HepG2 (cell line): ENCODE data around the gene ZBTB20. TPM values are rescaled to one million over a fixed set of nuclear protein-coding genes. Genes with fewer than 3 reads are reported as not detected.

Source experiments
- ATAC-seq: fragments of 200-7000 bp; cut with Tn5 transposase; 3 replicates; pipeline ENCODE4 v1.9.1; 2020; ENCODE audit warnings: mild to moderate bottlenecking, moderate library complexity
- BruUV-seq: library from RNA; stranded (reverse); fragments of 400-500 nt; replicated peaks from 2 replicates; lab custom pipeline; 2021; lab: Mats Ljungman, UMichigan
- CTCF ChIA-PET: fragments of 300-600 bp; formaldehyde crosslinking; extraction: SDS; loops from one replicate; lab custom pipeline; 2021; ENCODE audit warnings: low total read pairs, inconsistent platforms, low intra/inter-chr PET ratio; lab: Yijun Ruan, JAX
- POLR2A ChIA-PET: fragments of 350-600 bp; sonication (Branson Sonifier 250); formaldehyde crosslinking; loops from one replicate; lab custom pipeline; 2020; ENCODE audit warnings: antibody characterized with exemption, inconsistent platforms; lab: Yijun Ruan, JAX
- DNase-seq: peaks from one replicate; pipeline ENCODE4 v3.0.0-alpha.2; 2015; ENCODE audit warnings: low spot score
- FAIRE-seq: peaks from 3 replicates; lab custom pipeline; 2011; peaks lifted over from hg19 to GRCh38; lab: Jason Lieb, UNC
- H2AFZ ChIP-seq: one replicate; pipeline ENCODE4 v1.6.1; 2011; ENCODE audit warnings: low read length, inconsistent platforms
- H3K27ac ChIP-seq: fragments of 300-600 bp; 3 replicates; pipeline ENCODE4 v1.8.0; 2011; ENCODE audit warnings: mixed run types, mild to moderate bottlenecking, mixed read lengths, low read length, inconsistent platforms; ENCODE audit not compliant: insufficient read depth; ENCODE audit errors: extremely low read length
- H3K27me3 ChIP-seq, 2 experiments: fragments of 200-600 bp in 1 of 2; 2 replicates in 1 of 2; 3 replicates in 1 of 2; pipeline versions ENCODE4 v1.6.0 to v1.8.0; 2011; ENCODE audit warnings: low read length in 2 of 2, mild to moderate bottlenecking in 2 of 2, moderate library complexity in 2 of 2, inconsistent platforms in 1 of 2; ENCODE audit not compliant: insufficient read depth in 2 of 2, control insufficient read depth in 1 of 2
- H3K36me3 ChIP-seq, 2 experiments: fragments of 200-600 bp in 1 of 2; replicated peaks in 1 of 2; 2 replicates in 1 of 2; 3 replicates in 1 of 2; pipeline versions ENCODE4 v1.5.1 to v1.8.0; 2011; ENCODE audit warnings: low read length in 2 of 2, inconsistent platforms in 1 of 2; ENCODE audit not compliant: insufficient read depth in 2 of 2, control insufficient read depth in 1 of 2
- H3K4me1 ChIP-seq: 2 replicates; pipeline ENCODE4 v1.5.1; 2012; ENCODE audit warnings: low read length, inconsistent platforms; ENCODE audit not compliant: insufficient read depth
- H3K4me2 ChIP-seq: 2 replicates; pipeline ENCODE4 v1.6.0; 2011; ENCODE audit warnings: low read depth, low read length, inconsistent platforms
- H3K4me3 ChIP-seq, 3 experiments: fragments of 200-600 bp in 1 of 3; sonication (generic), shearing (Covaris generic) in 1 of 3; replicated peaks in 1 of 3; 2 replicates each; pipeline ENCODE4 v1.5.1; 2011 to 2016; ENCODE audit warnings: low read length in 3 of 3, inconsistent platforms in 2 of 3, low read depth in 2 of 3, mild to moderate bottlenecking in 2 of 3, control low read depth in 1 of 3, mixed read lengths in 1 of 3; ENCODE audit not compliant: insufficient read depth in 1 of 3
- H3K79me2 ChIP-seq: one replicate; pipeline ENCODE4 v1.6.1; 2011; ENCODE audit warnings: low read length, inconsistent platforms; ENCODE audit not compliant: insufficient read depth
- H3K9ac ChIP-seq: 2 replicates; pipeline ENCODE4 v1.6.0; 2011; ENCODE audit warnings: mild to moderate bottlenecking, low read depth, low read length, inconsistent platforms; ENCODE audit not compliant: insufficient read depth
- H3K9me3 ChIP-seq: 2 replicates; pipeline ENCODE4 v1.5.1; 2012; ENCODE audit warnings: mild to moderate bottlenecking, low read length
- H4K20me1 ChIP-seq: 2 replicates; pipeline ENCODE4 v1.6.0; 2011; ENCODE audit warnings: inconsistent platforms, mild to moderate bottlenecking, low read length, moderate library complexity; ENCODE audit not compliant: insufficient read depth
- FOSL2 ChIP-seq: sonication (generic); formaldehyde crosslinking; IDR thresholded peaks from 2 replicates; pipeline ENCODE4 v1.4.0; 2020; ENCODE audit warnings: missing genetic modification reagents
- ISX ChIP-seq: sonication (generic); formaldehyde crosslinking; conservative IDR thresholded peaks from 2 replicates; pipeline ENCODE4 v1.5.0; 2020; ENCODE audit warnings: missing genetic modification reagents
- NR2C2 ChIP-seq: sonication (generic); formaldehyde crosslinking; IDR thresholded peaks from 2 replicates; pipeline ENCODE4 v1.4.0; 2020; ENCODE audit warnings: missing genetic modification reagents, mild to moderate bottlenecking, moderate library complexity, borderline replicate concordance
- SMAD9 ChIP-seq: sonication (generic); formaldehyde crosslinking; IDR thresholded peaks from 2 replicates; pipeline ENCODE4 v1.5.1; 2020; ENCODE audit warnings: mild to moderate bottlenecking, missing genetic modification reagents
- THYN1 ChIP-seq: sonication (generic); formaldehyde crosslinking; IDR thresholded peaks from 2 replicates; pipeline ENCODE4 v1.8.1; 2023; ENCODE audit warnings: low read depth, mild to moderate bottlenecking, moderate library complexity, missing genetic modification reagents, borderline replicate concordance
- ZBTB7B ChIP-seq: sonication (generic); formaldehyde crosslinking; IDR thresholded peaks from 2 replicates; pipeline ENCODE4 v1.4.0; 2020; ENCODE audit warnings: missing genetic modification reagents
- ZNF720 ChIP-seq: sonication (generic); formaldehyde crosslinking; IDR thresholded peaks from 2 replicates; pipeline ENCODE4 v1.4.0; 2020; ENCODE audit warnings: missing genetic modification reagents
- in situ Hi-C: cut with HindIII; loops from 2 replicates; pipeline ENCODE4 v1.10.0; 2017; ENCODE audit warnings: low pct_unique_long_range_greater_than_20kb; ENCODE audit not compliant: extremely low pct_ligation_motif_present
- intact Hi-C: fragments of 100-400 bp; cut with micrococcal nuclease; formaldehyde crosslinking; loops from one replicate; pipeline ENCODE4 v1.10.0; 2022; ENCODE audit not compliant: unreplicated experiment
- polyA plus RNA-seq, 8 experiments: library from polyadenylated mRNA; depleted of rRNA in 3 of 8; stranded (reverse) in 7 of 8; unstranded in 1 of 8; fragments of >200 nt; fragmentation: Illumina TruSeq in 4 of 8; extraction: Trizol in 4 of 8; gene quantifications; 2 replicates each; pipeline versions ENCODE4 v1.2.1 to v1.2.3, GENCODE V29; 2011 to 2016; ENCODE audit warnings: low read depth in 4 of 8, missing spikeins in 1 of 8, mixed read lengths in 1 of 8; ENCODE audit not compliant: insufficient read depth in 1 of 8
- total RNA-seq, 5 experiments: library from RNA; depleted of rRNA; stranded (reverse); fragments of >200 nt; fragmentation: Illumina TruSeq; extraction: Trizol; gene quantifications; 2 replicates each; pipeline ENCODE4 v1.2.3, GENCODE V29; 2016; ENCODE audit warnings: low read depth in 1 of 5
- TF ChIP-seq, protein P1 (sequence below): sonication (generic); formaldehyde crosslinking; IDR thresholded peaks from 2 replicates; pipeline ENCODE4 v1.4.0; 2020; ENCODE audit warnings: missing genetic modification reagents, borderline replicate concordance
- TF ChIP-seq, protein P2 (sequence below): IDR thresholded peaks from 2 replicates; pipeline ENCODE4 v1.6.1; 2018; ENCODE audit warnings: missing genetic modification reagents, mild to moderate bottlenecking, missing compliant biosample characterization

ZBTB20 gene
- total and polyA plus RNA-seq, 2 of the 13 experiments (the other 11 are each of a cell fraction or from before 2014, with no cell fraction given): 1.9 to 8.8 TPM

DNA sequence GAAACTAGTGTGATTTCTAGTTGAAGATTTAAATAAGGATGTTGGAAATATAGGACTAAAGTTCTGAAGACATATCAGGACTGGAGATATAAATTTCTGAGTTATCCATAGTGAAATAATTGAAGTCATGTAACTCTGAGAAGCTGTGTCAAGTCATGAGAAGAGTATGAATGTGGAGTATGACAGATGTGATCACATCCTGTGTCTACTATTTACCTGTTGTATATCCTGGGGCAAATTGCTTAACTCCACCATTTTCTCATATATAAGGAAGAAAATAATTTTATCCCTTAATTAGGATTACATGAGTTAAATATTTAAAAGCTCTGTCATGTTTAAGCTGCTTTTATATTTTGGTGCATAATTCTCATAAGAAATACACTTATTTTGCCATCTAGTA is 350.3 kb downstream of the ZBTB20 start:
- no peak for TF ChIP-seq ISX (CRISPR knock-in tag)
- TF ChIP-seq, protein P1, sequence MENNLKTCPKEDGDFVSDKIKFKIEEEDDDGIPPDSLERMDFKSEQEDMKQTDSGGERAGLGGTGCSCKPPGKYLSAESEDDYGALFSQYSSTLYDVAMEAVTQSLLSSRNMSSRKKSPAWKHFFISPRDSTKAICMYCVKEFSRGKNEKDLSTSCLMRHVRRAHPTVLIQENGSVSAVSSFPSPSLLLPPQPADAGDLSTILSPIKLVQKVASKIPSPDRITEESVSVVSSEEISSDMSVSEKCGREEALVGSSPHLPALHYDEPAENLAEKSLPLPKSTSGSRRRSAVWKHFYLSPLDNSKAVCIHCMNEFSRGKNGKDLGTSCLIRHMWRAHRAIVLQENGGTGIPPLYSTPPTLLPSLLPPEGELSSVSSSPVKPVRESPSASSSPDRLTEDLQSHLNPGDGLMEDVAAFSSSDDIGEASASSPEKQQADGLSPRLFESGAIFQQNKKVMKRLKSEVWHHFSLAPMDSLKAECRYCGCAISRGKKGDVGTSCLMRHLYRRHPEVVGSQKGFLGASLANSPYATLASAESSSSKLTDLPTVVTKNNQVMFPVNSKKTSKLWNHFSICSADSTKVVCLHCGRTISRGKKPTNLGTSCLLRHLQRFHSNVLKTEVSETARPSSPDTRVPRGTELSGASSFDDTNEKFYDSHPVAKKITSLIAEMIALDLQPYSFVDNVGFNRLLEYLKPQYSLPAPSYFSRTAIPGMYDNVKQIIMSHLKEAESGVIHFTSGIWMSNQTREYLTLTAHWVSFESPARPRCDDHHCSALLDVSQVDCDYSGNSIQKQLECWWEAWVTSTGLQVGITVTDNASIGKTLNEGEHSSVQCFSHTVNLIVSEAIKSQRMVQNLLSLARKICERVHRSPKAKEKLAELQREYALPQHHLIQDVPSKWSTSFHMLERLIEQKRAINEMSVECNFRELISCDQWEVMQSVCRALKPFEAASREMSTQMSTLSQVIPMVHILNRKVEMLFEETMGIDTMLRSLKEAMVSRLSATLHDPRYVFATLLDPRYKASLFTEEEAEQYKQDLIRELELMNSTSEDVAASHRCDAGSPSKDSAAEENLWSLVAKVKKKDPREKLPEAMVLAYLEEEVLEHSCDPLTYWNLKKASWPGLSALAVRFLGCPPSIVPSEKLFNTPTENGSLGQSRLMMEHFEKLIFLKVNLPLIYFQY (CRISPR knock-in tag): no peak
- TF ChIP-seq, protein P2, sequence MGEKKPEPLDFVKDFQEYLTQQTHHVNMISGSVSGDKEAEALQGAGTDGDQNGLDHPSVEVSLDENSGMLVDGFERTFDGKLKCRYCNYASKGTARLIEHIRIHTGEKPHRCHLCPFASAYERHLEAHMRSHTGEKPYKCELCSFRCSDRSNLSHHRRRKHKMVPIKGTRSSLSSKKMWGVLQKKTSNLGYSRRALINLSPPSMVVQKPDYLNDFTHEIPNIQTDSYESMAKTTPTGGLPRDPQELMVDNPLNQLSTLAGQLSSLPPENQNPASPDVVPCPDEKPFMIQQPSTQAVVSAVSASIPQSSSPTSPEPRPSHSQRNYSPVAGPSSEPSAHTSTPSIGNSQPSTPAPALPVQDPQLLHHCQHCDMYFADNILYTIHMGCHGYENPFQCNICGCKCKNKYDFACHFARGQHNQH: no peak
- no peak for TF ChIP-seq NR2C2
- no peak for TF ChIP-seq SMAD9
- no peak for TF ChIP-seq ZBTB7B
- no peak for TF ChIP-seq THYN1 (CRISPR knock-in tag)
- TF ChIP-seq FOSL2: no peak
- TF ChIP-seq ZNF720 (CRISPR knock-in tag): no peak
- H3K4me2 ChIP-seq: no peak overlapping the region
- no peaks in the 10 kb centered on the region for H4K20me1 ChIP-seq
- H3K79me2 ChIP-seq: no peaks in the 10 kb centered on the region
- in situ Hi-C loops: no loop called here
- no peak overlapping the region for H3K4me3 ChIP-seq
- FAIRE-seq (no peak), ATAC-seq (no peak), DNase-seq (no peak)
- H3K9me3 ChIP-seq: no peaks in the 10 kb centered on the region
- no peaks in the 10 kb centered on the region for H3K27me3 ChIP-seq
- intact Hi-C loops: loop anchor here (1.0 kb wide), 1 partner anchor 9 kb away; no protein-coding TSS in a partner anchor
- POLR2A ChIA-PET: no interaction called here
- no peak overlapping the region for H3K27ac ChIP-seq
- BruUV-seq: no TSS peak
- no peak overlapping the region for H2AFZ ChIP-seq
- no peaks in the 10 kb centered on the region for H3K4me1 ChIP-seq
- H3K9ac ChIP-seq: no peak overlapping the region
- H3K36me3 ChIP-seq: no peaks in the 10 kb centered on the region
- CTCF ChIA-PET: no interaction called here
